Ovary (tissue), 3 donors: ENCODE results near the gene NRXN3.

ENCODE experiments used
- CTCF ChIP-seq, 3 donors: fragments of 450-650 bp in 2 of 3; fragments of 200-600 bp in 1 of 3; IDR thresholded peaks; one replicate each; pipeline versions ENCODE4 v1.5.1 to v1.8.0; 2016 to 2022; ENCODE audit warnings: antibody characterized with exemption in 3 of 3, mild to moderate bottlenecking in 1 of 3
- POLR2A ChIP-seq: fragments of 450-650 bp; IDR thresholded peaks from one replicate; pipeline ENCODE4 v1.6.1; 2017; ENCODE audit warnings: antibody characterized with exemption, mild to moderate bottlenecking, moderate library complexity
- donor health status: DM: no; HTN: no; CAD: no.

- TF ChIP-seq CTCF (IDR thresholded peaks at IDR 0.05) = no peak
- no peak for TF ChIP-seq POLR2A
Observed at GRCh38 chr14:79608446-79608845, 1438.3 kb downstream of the NRXN3 start.
